ENCODE data around the gene BBOX1. TPM values are rescaled to one million over a fixed set of nuclear protein-coding genes. Genes with fewer than 3 reads are reported as not detected.
"Not testable (repeated sequence)": the region's sequence is repeated elsewhere in the genome, so short reads cannot be mapped to it uniquely, and the experiment has no call there.

The BBOX1 gene
- total RNA-seq, 1 experiment from 2014 or later, result 0.33 TPM

GRCh38 chr11:27085605-27086004 lies 45.0 kb downstream of the BBOX1 start:
- no peaks in the 10 kb centered on the region for H3K36me3 Mint-ChIP-seq (ENCODE audit: insufficient read depth, unreplicated experiment)
- ChIA-PET POLR2A (interaction anchor here (0.7 to 4.9 kb wide), 8 partner anchors 11 to 138 kb away, joined by 3 to 30 read pairs (median 6); partner anchors contain the start of genes BBOX1 and FIBIN), CTCF (interaction anchor here (0.5 to 3.3 kb wide), 10 partner anchors 9 to 352 kb away, joined by 3 to 27 read pairs (median 3); partner anchors contain the start of gene BBOX1)
- no peak for DNase-seq (ENCODE audit: unreplicated experiment)
- no peak overlapping the region for H3K4me3 Mint-ChIP-seq (ENCODE audit: unreplicated experiment)
- BruUV-seq (replicated peaks), result no TSS peak
- H3K4me1 Mint-ChIP-seq (ENCODE audit: insufficient read depth, unreplicated experiment), result peaks cover 32% of the 10 kb centered on the region
- TF ChIP-seq CTCF (IDR thresholded peaks at IDR 0.05; ENCODE audit: unreplicated experiment), result no peak
- H3K27me3 Mint-ChIP-seq (ENCODE audit: insufficient read depth, unreplicated experiment), result no peaks in the 10 kb centered on the region
- H3K27ac Mint-ChIP-seq (ENCODE audit: low read depth, unreplicated experiment), result peak overlapping the region; percentile 6
- H3K9me3 Mint-ChIP-seq (ENCODE audit: unreplicated experiment), result no peaks in the 10 kb centered on the region
- intact Hi-C loops (cut with micrococcal nuclease), result no loop called here

GRCh38 chr11:27087432-27087831 lies 46.8 kb downstream of the BBOX1 start:
- peak; percentile 44 for DNase-seq (ENCODE audit: unreplicated experiment)
- no peaks in the 10 kb centered on the region for H3K36me3 Mint-ChIP-seq (ENCODE audit: insufficient read depth, unreplicated experiment)
- intact Hi-C loops (cut with micrococcal nuclease), result no loop called here
- CTCF ChIA-PET, result interaction anchor here (1.2 to 2.3 kb wide), 3 partner anchors 36 to 331 kb away, joined by 3 to 11 read pairs (median 5); no protein-coding TSS in a partner anchor
- no peak for TF ChIP-seq CTCF (IDR thresholded peaks at IDR 0.05; ENCODE audit: unreplicated experiment)
- POLR2A ChIA-PET, result interaction anchor here (0.6 to 3.0 kb wide), 11 partner anchors 11 to 309 kb away, joined by 3 to 49 read pairs (median 4); partner anchors contain the start of genes BBOX1 and FIBIN
- no peaks in the 10 kb centered on the region for H3K9me3 Mint-ChIP-seq (ENCODE audit: unreplicated experiment)
- no peaks in the 10 kb centered on the region for H3K27me3 Mint-ChIP-seq (ENCODE audit: insufficient read depth, unreplicated experiment)
- no peak overlapping the region for H3K27ac Mint-ChIP-seq (ENCODE audit: low read depth, unreplicated experiment)
- H3K4me1 Mint-ChIP-seq (ENCODE audit: insufficient read depth, unreplicated experiment), result peaks cover 32% of the 10 kb centered on the region
- no peak overlapping the region for H3K4me3 Mint-ChIP-seq (ENCODE audit: unreplicated experiment)
- BruUV-seq (replicated peaks), result no TSS peak

- TF ChIP-seq CTCF (IDR thresholded peaks at IDR 0.05; ENCODE audit: unreplicated experiment), result no peak
- CTCF ChIA-PET, result interaction anchor here (0.5 to 2.3 kb wide), 8 partner anchors 14 to 332 kb away, joined by 3 to 11 read pairs (median 3); no protein-coding TSS in a partner anchor
- intact Hi-C loops (cut with micrococcal nuclease), result no loop called here
- Mint-ChIP-seq H3K9me3 (ENCODE audit: unreplicated experiment) (no peaks in the 10 kb centered on the region), H3K4me1 (ENCODE audit: insufficient read depth, unreplicated experiment) (peaks cover 32% of the 10 kb centered on the region), H3K4me3 (ENCODE audit: unreplicated experiment) (no peak overlapping the region), H3K27ac (ENCODE audit: low read depth, unreplicated experiment) (peak overlapping the region; percentile 27), H3K27me3 (ENCODE audit: insufficient read depth, unreplicated experiment) (no peaks in the 10 kb centered on the region), H3K36me3 (ENCODE audit: insufficient read depth, unreplicated experiment) (no peaks in the 10 kb centered on the region)
- BruUV-seq (replicated peaks), result no TSS peak
- POLR2A ChIA-PET, result interaction anchor here (0.6 to 3.0 kb wide), 12 partner anchors 11 to 226 kb away, joined by 3 to 49 read pairs (median 4); partner anchors contain the start of genes BBOX1 and FIBIN
- peak; percentile 73 for DNase-seq (ENCODE audit: unreplicated experiment)
Measured at GRCh38 chr11:27088353-27088752, 47.7 kb downstream of the BBOX1 start.

GRCh38 chr11:27089746-27090145 lies 49.1 kb downstream of the BBOX1 start:
- H3K36me3 Mint-ChIP-seq (ENCODE audit: insufficient read depth, unreplicated experiment), result no peaks in the 10 kb centered on the region
- H3K27ac Mint-ChIP-seq (ENCODE audit: low read depth, unreplicated experiment), result no peak overlapping the region
- no TSS peak for BruUV-seq (replicated peaks)
- intact Hi-C loops (cut with micrococcal nuclease), result no loop called here
- TF ChIP-seq CTCF (IDR thresholded peaks at IDR 0.05; ENCODE audit: unreplicated experiment), result no peak
- no peaks in the 10 kb centered on the region for H3K9me3 Mint-ChIP-seq (ENCODE audit: unreplicated experiment)
- ChIA-PET CTCF (interaction anchor here (1.3 to 2.3 kb wide), 2 partner anchors 50 to 69 kb away, joined by 3 to 11 read pairs; no protein-coding TSS in a partner anchor), POLR2A (interaction anchor here (0.6 to 3.0 kb wide), 6 partner anchors 9 to 1433 kb away, joined by 3 to 49 read pairs (median 4); partner anchors contain the start of gene BBOX1)
- DNase-seq (ENCODE audit: unreplicated experiment), result no peak
- peaks cover 25% of the 10 kb centered on the region for H3K4me1 Mint-ChIP-seq (ENCODE audit: insufficient read depth, unreplicated experiment)
- H3K27me3 Mint-ChIP-seq (ENCODE audit: insufficient read depth, unreplicated experiment), result no peaks in the 10 kb centered on the region
- H3K4me3 Mint-ChIP-seq (ENCODE audit: unreplicated experiment), result no peak overlapping the region

- BruUV-seq (replicated peaks); H3K36me3 Mint-ChIP-seq (ENCODE audit: insufficient read depth, unreplicated experiment); DNase-seq (ENCODE audit: unreplicated experiment); H3K4me3 Mint-ChIP-seq (ENCODE audit: unreplicated experiment); intact Hi-C loops (cut with micrococcal nuclease); CTCF ChIA-PET; H3K27ac Mint-ChIP-seq (ENCODE audit: low read depth, unreplicated experiment); H3K9me3 Mint-ChIP-seq (ENCODE audit: unreplicated experiment); H3K27me3 Mint-ChIP-seq (ENCODE audit: insufficient read depth, unreplicated experiment): not testable (repeated sequence)
- POLR2A ChIA-PET, result interaction anchor here (0.6 kb wide), 1 partner anchor 20 kb away, joined by 3 read pairs; no protein-coding TSS in a partner anchor
- H3K4me1 Mint-ChIP-seq (ENCODE audit: insufficient read depth, unreplicated experiment), result peaks cover 22% of the 10 kb centered on the region
Measured at GRCh38 chr11:27090357-27090948, 49.8 kb downstream of the BBOX1 start.
